Measurements from ENCODE around the gene HGF. TPM values are rescaled to one million over a fixed set of nuclear protein-coding genes. Genes with fewer than 3 reads are reported as not detected.

HGF gene
- total and polyA plus RNA-seq, 4 donors: 3.1 to 25.5 (median 12.3) TPM

DNA sequence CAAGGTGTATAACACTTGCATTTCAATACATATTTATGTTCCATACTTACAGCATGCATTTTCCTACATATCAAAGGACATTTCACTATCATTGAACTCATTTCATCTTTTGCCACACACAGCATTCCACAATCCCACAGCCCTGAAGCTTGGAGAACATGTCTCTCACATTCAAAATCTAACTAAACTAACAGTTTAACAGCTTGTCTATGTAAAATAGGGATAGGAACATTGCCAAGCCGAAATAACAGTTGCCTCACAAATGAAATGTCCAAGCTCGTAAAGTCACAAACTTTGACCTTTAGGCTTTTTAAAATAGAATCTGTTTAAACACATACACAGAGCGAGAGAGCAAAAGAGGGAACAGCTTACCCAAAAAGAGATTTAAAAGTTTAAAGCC, 65.3 kb downstream of the HGF start:
- Histone ChIP-seq H3K36me3 (ENCODE audit: control insufficient read depth in 4 of 4, insufficient read depth in 4 of 4, low read length in 4 of 4) (peaks cover 0 to 11% (median 2%) of the 10 kb centered on the region in 4 donors), H3K4me1 (ENCODE audit: control insufficient read depth in 5 of 5, insufficient read depth in 5 of 5, low read length in 5 of 5) (peaks cover 0 to 51% (median 0%) of the 10 kb centered on the region in 5 donors), H3K27me3 (ENCODE audit: control insufficient read depth in 3 of 3, insufficient read depth in 3 of 3, low read length in 2 of 3) (no peaks in the 10 kb centered on the region), H3K9me3 (ENCODE audit: control insufficient read depth in 4 of 4, insufficient read depth in 3 of 4, low read length in 3 of 4) (no peaks in the 10 kb centered on the region), H3K9ac (ENCODE audit: insufficient read depth in 1 of 2, low read length in 2 of 2) (no peak overlapping the region), H3K4me3 (no peak overlapping the region), H3K27ac (ENCODE audit: low read depth in 1 of 2, low read length in 1 of 2) (no peak overlapping the region)
- TF ChIP-seq, protein P1, sequence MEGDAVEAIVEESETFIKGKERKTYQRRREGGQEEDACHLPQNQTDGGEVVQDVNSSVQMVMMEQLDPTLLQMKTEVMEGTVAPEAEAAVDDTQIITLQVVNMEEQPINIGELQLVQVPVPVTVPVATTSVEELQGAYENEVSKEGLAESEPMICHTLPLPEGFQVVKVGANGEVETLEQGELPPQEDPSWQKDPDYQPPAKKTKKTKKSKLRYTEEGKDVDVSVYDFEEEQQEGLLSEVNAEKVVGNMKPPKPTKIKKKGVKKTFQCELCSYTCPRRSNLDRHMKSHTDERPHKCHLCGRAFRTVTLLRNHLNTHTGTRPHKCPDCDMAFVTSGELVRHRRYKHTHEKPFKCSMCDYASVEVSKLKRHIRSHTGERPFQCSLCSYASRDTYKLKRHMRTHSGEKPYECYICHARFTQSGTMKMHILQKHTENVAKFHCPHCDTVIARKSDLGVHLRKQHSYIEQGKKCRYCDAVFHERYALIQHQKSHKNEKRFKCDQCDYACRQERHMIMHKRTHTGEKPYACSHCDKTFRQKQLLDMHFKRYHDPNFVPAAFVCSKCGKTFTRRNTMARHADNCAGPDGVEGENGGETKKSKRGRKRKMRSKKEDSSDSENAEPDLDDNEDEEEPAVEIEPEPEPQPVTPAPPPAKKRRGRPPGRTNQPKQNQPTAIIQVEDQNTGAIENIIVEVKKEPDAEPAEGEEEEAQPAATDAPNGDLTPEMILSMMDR (IDR thresholded peaks at IDR 0.05; ENCODE audit: control extremely low read depth, extremely low read depth): no peak
- ATAC-seq (ENCODE audit: insufficient read depth, low FRiP score): no peak
- 71 to 91% methylated on average over 3 of the region's 3 CpGs for WGBS, 2 donors
- peak in 1 of 3 donors; percentile 34 for DNase-seq

DNA sequence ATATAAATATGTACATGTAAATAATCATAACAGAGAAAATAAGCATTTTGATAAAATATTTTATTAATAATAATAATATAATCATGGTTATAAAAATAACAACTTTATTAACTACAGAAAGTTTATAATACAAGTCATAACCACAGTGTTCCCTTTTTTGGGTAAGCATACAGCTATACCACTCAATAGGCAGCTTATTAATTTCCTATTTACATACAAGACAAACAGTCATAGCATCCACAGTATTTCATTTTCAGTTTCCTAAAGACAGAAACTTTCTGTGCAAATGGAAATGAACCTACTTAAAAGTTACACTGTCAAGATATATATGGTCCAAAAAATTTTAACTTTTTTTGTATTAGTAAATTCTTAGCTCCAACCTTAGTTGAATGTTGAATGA, 70.9 kb downstream of the HGF start:
- TF ChIP-seq, protein P1 (IDR thresholded peaks at IDR 0.05; ENCODE audit: control extremely low read depth, extremely low read depth): no peak
- Histone ChIP-seq H3K9ac (ENCODE audit: insufficient read depth in 1 of 2, low read length in 2 of 2) (no peak overlapping the region), H3K27ac (ENCODE audit: low read depth in 1 of 2, low read length in 1 of 2) (no peak overlapping the region), H3K36me3 (ENCODE audit: control insufficient read depth in 4 of 4, insufficient read depth in 4 of 4, low read length in 4 of 4) (peaks cover 0 to 4% (median 2%) of the 10 kb centered on the region in 4 donors), H3K27me3 (ENCODE audit: control insufficient read depth in 3 of 3, insufficient read depth in 3 of 3, low read length in 2 of 3) (no peaks in the 10 kb centered on the region), H3K4me1 (ENCODE audit: control insufficient read depth in 5 of 5, insufficient read depth in 5 of 5, low read length in 5 of 5) (peaks cover 0 to 7% (median 0%) of the 10 kb centered on the region in 5 donors), H3K4me3 (no peak overlapping the region), H3K9me3 (ENCODE audit: control insufficient read depth in 4 of 4, insufficient read depth in 3 of 4, low read length in 3 of 4) (no peaks in the 10 kb centered on the region)
- DNase-seq (no peak), ATAC-seq (ENCODE audit: insufficient read depth, low FRiP score) (no peak)

DNA sequence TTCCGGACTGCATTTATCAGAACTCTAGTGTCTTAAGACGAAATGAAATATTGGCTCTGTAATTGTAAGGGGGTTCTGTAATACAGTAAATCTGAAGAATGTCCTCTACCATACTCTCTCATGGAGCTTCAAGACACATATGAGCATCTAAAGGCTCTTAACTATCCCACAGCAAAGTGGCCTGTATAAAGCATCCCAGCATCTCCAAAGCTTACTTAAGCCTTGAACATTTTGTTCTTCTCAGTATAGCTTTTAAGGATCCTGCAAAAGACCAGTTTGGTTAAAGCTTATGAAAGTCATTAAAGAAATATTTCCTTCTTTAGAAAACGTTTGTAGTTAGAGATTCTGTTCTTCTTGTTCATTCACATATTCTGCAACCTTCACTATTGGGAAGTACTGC, 75.1 kb downstream of the HGF start:
- ATAC-seq (ENCODE audit: insufficient read depth, low FRiP score) (no peak), DNase-seq (no peak)
- WGBS, 2 donors: 64 to 65% methylated on average over 3 of the region's 3 CpGs
- Histone ChIP-seq H3K4me1 (ENCODE audit: control insufficient read depth in 5 of 5, insufficient read depth in 5 of 5, low read length in 5 of 5) (peaks cover 0 to 7% (median 0%) of the 10 kb centered on the region in 5 donors), H3K4me3 (no peak overlapping the region), H3K36me3 (ENCODE audit: control insufficient read depth in 4 of 4, insufficient read depth in 4 of 4, low read length in 4 of 4) (no peaks in the 10 kb centered on the region), H3K9ac (ENCODE audit: insufficient read depth in 1 of 2, low read length in 2 of 2) (no peak overlapping the region), H3K9me3 (ENCODE audit: control insufficient read depth in 4 of 4, insufficient read depth in 3 of 4, low read length in 3 of 4) (no peaks in the 10 kb centered on the region), H3K27ac (ENCODE audit: low read depth in 1 of 2, low read length in 1 of 2) (no peak overlapping the region), H3K27me3 (ENCODE audit: control insufficient read depth in 3 of 3, insufficient read depth in 3 of 3, low read length in 2 of 3) (no peaks in the 10 kb centered on the region)
- TF ChIP-seq, protein P1 (IDR thresholded peaks at IDR 0.05; ENCODE audit: control extremely low read depth, extremely low read depth): no peak

DNA sequence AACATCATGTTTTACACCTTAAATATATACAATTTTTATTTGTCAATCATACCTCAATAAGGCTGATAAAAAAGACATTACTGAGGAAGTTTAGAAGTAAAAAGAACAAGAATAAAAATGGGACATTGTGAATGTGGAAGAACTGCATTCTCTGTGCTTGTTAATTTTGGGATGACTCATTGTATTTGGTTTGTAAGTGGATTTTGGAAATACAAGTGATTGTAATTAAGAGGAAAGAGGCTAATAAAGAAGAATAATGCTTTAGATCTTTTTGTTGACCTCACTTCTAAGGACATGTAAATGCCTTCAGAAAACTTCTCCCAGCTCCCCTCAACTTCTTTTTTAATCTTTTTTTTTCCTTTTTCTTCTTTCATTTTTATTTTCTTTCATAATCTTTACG, 76.0 kb downstream of the HGF start:
- 82 to 88% methylated on average over 1 of the region's 1 CpG for WGBS, 2 donors
- H3K4me3 ChIP-seq: no peak overlapping the region
- H3K36me3 ChIP-seq (ENCODE audit: control insufficient read depth in 4 of 4, insufficient read depth in 4 of 4, low read length in 4 of 4): no peaks in the 10 kb centered on the region
- no peak overlapping the region for H3K9ac ChIP-seq (ENCODE audit: insufficient read depth in 1 of 2, low read length in 2 of 2)
- DNase-seq: no peak
- TF ChIP-seq, protein P1 (IDR thresholded peaks at IDR 0.05; ENCODE audit: control extremely low read depth, extremely low read depth): no peak
- ATAC-seq (ENCODE audit: insufficient read depth, low FRiP score): no peak
- peaks cover 0 to 7% (median 0%) of the 10 kb centered on the region in 5 donors for H3K4me1 ChIP-seq (ENCODE audit: control insufficient read depth in 5 of 5, insufficient read depth in 5 of 5, low read length in 5 of 5)
- H3K27me3 ChIP-seq (ENCODE audit: control insufficient read depth in 3 of 3, insufficient read depth in 3 of 3, low read length in 2 of 3): no peaks in the 10 kb centered on the region
- no peaks in the 10 kb centered on the region for H3K9me3 ChIP-seq (ENCODE audit: control insufficient read depth in 4 of 4, insufficient read depth in 3 of 4, low read length in 3 of 4)
- no peak overlapping the region for H3K27ac ChIP-seq (ENCODE audit: low read depth in 1 of 2, low read length in 1 of 2)

Data from lung (tissue), 12 donors.